Measurements from ENCODE around the gene SSU72.

The SSU72 gene

GRCh38 chr1:1574721-1575537 lies at the start of gene SSU72:
Gene SSU72 (minus strand): TSS chr1:1574863. CDS start chr1:1574557, 306 bp downstream.
- DNase-seq, result peak; percentile 85 to 91 (median 86)

GRCh38 chr1:1623631-1624442 lies 49.2 kb upstream of the SSU72 start:
- no peak for DNase-seq

- DNase-seq, result no peak
Observed at GRCh38 chr1:1623181-1623630, 48.5 kb upstream of the SSU72 start.

- no peak for DNase-seq
Observed at GRCh38 chr1:1622788-1623094, 48.1 kb upstream of the SSU72 start.

GRCh38 chr1:1622010-1622787 lies 47.5 kb upstream of the SSU72 start:
- no peak for DNase-seq

- no peak for DNase-seq
Observed at GRCh38 chr1:1621173-1622009, 46.7 kb upstream of the SSU72 start.

GRCh38 chr1:1620433-1621139 lies 45.9 kb upstream of the SSU72 start:
- DNase-seq, result no peak

GRCh38 chr1:1619917-1620361 lies 45.3 kb upstream of the SSU72 start:
- DNase-seq, result no peak

GRCh38 chr1:1618396-1619068 lies 43.9 kb upstream of the SSU72 start:
- no peak for DNase-seq

- no peak for DNase-seq
Observed at GRCh38 chr1:1617925-1618324, 43.3 kb upstream of the SSU72 start.

GRCh38 chr1:1617516-1617915 lies 42.9 kb upstream of the SSU72 start:
- no peak for DNase-seq

- DNase-seq, result no peak
Observed at GRCh38 chr1:1616838-1617237, 42.2 kb upstream of the SSU72 start.

GRCh38 chr1:1616045-1616790 lies 41.6 kb upstream of the SSU72 start:
- DNase-seq, result no peak

GRCh38 chr1:1615256-1616044 lies 40.8 kb upstream of the SSU72 start, which contains the start of gene MIB2:
Gene MIB2 (plus strand): TSS chr1:1615500. CDS start chr1:1623453, 7,953 bp downstream.
- DNase-seq, result peak; percentile 95 to 99 (median 96)

GRCh38 chr1:1614954-1615255 lies 40.2 kb upstream of the SSU72 start:
- DNase-seq, result no peak

GRCh38 chr1:1614204-1614953 lies 39.7 kb upstream of the SSU72 start:
- DNase-seq, result no peak

- DNase-seq, result no peak
Observed at GRCh38 chr1:1613509-1614082, 38.9 kb upstream of the SSU72 start.

- DNase-seq, result no peak
Observed at GRCh38 chr1:1612104-1612400, 37.4 kb upstream of the SSU72 start.

- DNase-seq, result no peak
Observed at GRCh38 chr1:1610796-1611195, 36.1 kb upstream of the SSU72 start.

Data from activated CD4-positive, CD25-positive, alpha-beta regulatory T cell (primary cell).